CD4-positive, alpha-beta T cell (primary cell): Measurements from ENCODE around the gene SDK1. TPM values are rescaled to one million over a fixed set of nuclear protein-coding genes. Genes with fewer than 3 reads are reported as not detected.
A peak's percentile ranks its signal among the peaks of the same experiment; 100 is the strongest.
"Not testable (repeated sequence)": the region's sequence is repeated elsewhere in the genome, so short reads cannot be mapped to it uniquely, and the experiment has no call there.

Experiments used
- ATAC-seq: fragments of 200-7000 bp; cut with Tn5 transposase; one replicate; pipeline ENCODE4 v1.10.0; 2022; ENCODE audit warnings: mild to moderate bottlenecking; ENCODE audit not compliant: poor library complexity
- CTCF ChIA-PET: fragments of 350-600 bp; sonication (Branson Sonifier 250); formaldehyde crosslinking; loops from one replicate; lab custom pipeline; 2021; ENCODE audit warnings: antibody characterized with exemption, inconsistent platforms; lab: Charles Lee
- POLR2A ChIA-PET: fragments of 350-600 bp; sonication (Branson Sonifier 250); formaldehyde crosslinking; loops from one replicate; lab custom pipeline; 2021; ENCODE audit warnings: antibody characterized with exemption, inconsistent platforms; lab: Charles Lee
- DNase-seq, 14 experiments: peaks; one replicate each; pipeline ENCODE4 v3.0.0-alpha.2; 2013 to 2020; ENCODE audit warnings: mixed read lengths in 2 of 14
- H3K27ac ChIP-seq, 2 donors: one replicate each; pipeline versions ENCODE4 v1.5.1 to v1.7.0; 2013; ENCODE audit warnings: low read length in 2 of 2, low read depth in 1 of 2, mild to moderate bottlenecking in 1 of 2
- H3K27me3 ChIP-seq, 2 experiments: 1 replicate in 1 of 2; 2 replicates in 1 of 2; pipeline versions ENCODE4 v1.6.1 to v1.7.0; 2013; ENCODE audit warnings: low read length in 2 of 2, control low read depth in 1 of 2, mild to moderate bottlenecking in 1 of 2, moderate library complexity in 1 of 2; ENCODE audit not compliant: insufficient read depth in 2 of 2, control insufficient read depth in 1 of 2
- H3K36me3 ChIP-seq: one replicate; pipeline ENCODE4 v1.6.1; 2013; ENCODE audit warnings: low read length, control low read depth; ENCODE audit not compliant: insufficient read depth
- H3K4me1 ChIP-seq: one replicate; pipeline ENCODE4 v1.6.1; 2013; ENCODE audit warnings: low read length, control low read depth; ENCODE audit not compliant: insufficient read depth
- H3K4me3 ChIP-seq: one replicate; pipeline ENCODE4 v1.5.1; 2013; ENCODE audit warnings: mild to moderate bottlenecking, low read length, moderate library complexity
- H3K9me3 ChIP-seq, 2 experiments: 1 replicate in 1 of 2; 2 replicates in 1 of 2; pipeline versions ENCODE4 v1.6.1 to v1.7.0; 2013; ENCODE audit warnings: low read length in 2 of 2, mild to moderate bottlenecking in 2 of 2, control low read depth in 1 of 2, moderate library complexity in 1 of 2; ENCODE audit not compliant: control insufficient read depth in 1 of 2, insufficient read depth in 1 of 2
- H3K27ac Mint-ChIP-seq: one replicate; pipeline ENCODE4 v1.8.0; 2020; ENCODE audit warnings: mixed read lengths
- H3K27me3 Mint-ChIP-seq: one replicate; pipeline ENCODE4 v1.8.0; 2021; ENCODE audit warnings: mixed read lengths
- H3K36me3 Mint-ChIP-seq: one replicate; pipeline ENCODE4 v1.8.0; 2021; ENCODE audit warnings: low read depth, mixed read lengths
- H3K4me1 Mint-ChIP-seq: one replicate; pipeline ENCODE4 v1.8.0; 2021; ENCODE audit warnings: low read depth, mixed read lengths
- H3K4me3 Mint-ChIP-seq: one replicate; pipeline ENCODE4 v1.8.0; 2020; ENCODE audit warnings: mild to moderate bottlenecking, mixed read lengths
- H3K9me3 Mint-ChIP-seq: one replicate; pipeline ENCODE4 v1.8.0; 2020; ENCODE audit warnings: mixed read lengths
- CTCF ChIP-seq: fragments of 200-600 bp; IDR thresholded peaks from one replicate; pipeline ENCODE4 v1.8.0; 2022; ENCODE audit warnings: antibody characterized with exemption, mild to moderate bottlenecking
- intact Hi-C, 2 experiments: fragments of 100-400 bp; cut with DNase I in 1 of 2; cut with micrococcal nuclease in 1 of 2; formaldehyde crosslinking; loops; one replicate each; pipeline versions ENCODE4 v1.15.1 to v1.9.0; 2023 to 2025; cut with DNase I, micrococcal nuclease
- total RNA-seq, 174 experiments: library from RNA in 2 of 174; stranded (reverse) in 2 of 174; gene quantifications; one replicate each; pipeline ENCODE4 v1.2.3 and lab custom pipeline; 2021 to 2026

The SDK1 gene
- total RNA-seq, 2 experiments from 2014 or later: 1.1 to 1.3 TPM

GRCh38 chr7:3696113-3696512 lies 395.1 kb downstream of the SDK1 start:
- Mint-ChIP-seq H3K27me3 (no peaks in the 10 kb centered on the region), H3K4me3 (no peak overlapping the region), H3K27ac (no peak overlapping the region), H3K36me3 (no peaks in the 10 kb centered on the region), H3K9me3 (no peaks in the 10 kb centered on the region), H3K4me1 (peaks cover 13% of the 10 kb centered on the region)
- POLR2A ChIA-PET: no interaction called here
- ATAC-seq: no peak
- H3K4me1 ChIP-seq: no peaks in the 10 kb centered on the region
- DNase-seq: no peak
- H3K36me3 ChIP-seq: no peaks in the 10 kb centered on the region
- H3K9me3 ChIP-seq: no peaks in the 10 kb centered on the region
- no peak overlapping the region for H3K4me3 ChIP-seq
- H3K27ac ChIP-seq: no peak overlapping the region
- intact Hi-C loops: no loop called here
- no peak for TF ChIP-seq CTCF
- H3K27me3 ChIP-seq: peaks cover 0 to 1% of the 10 kb centered on the region in 2 experiments
- CTCF ChIA-PET: no interaction called here

- H3K4me1 Mint-ChIP-seq: peaks cover 13% of the 10 kb centered on the region
Measured at GRCh38 chr7:3697472-3697871, 396.4 kb downstream of the SDK1 start.

GRCh38 chr7:3705258-3705657 lies 404.2 kb downstream of the SDK1 start:
- H3K27me3 ChIP-seq: peaks cover 0 to 6% of the 10 kb centered on the region in 2 experiments
- intact Hi-C loops: no loop called here
- H3K27ac ChIP-seq: no peak overlapping the region
- no peaks in the 10 kb centered on the region for H3K9me3 ChIP-seq
- ChIA-PET POLR2A (no interaction called here), CTCF (no interaction called here)
- Mint-ChIP-seq H3K27me3 (no peaks in the 10 kb centered on the region), H3K4me1 (no peaks in the 10 kb centered on the region), H3K27ac (no peak overlapping the region), H3K4me3 (no peak overlapping the region), H3K36me3 (no peaks in the 10 kb centered on the region), H3K9me3 (no peaks in the 10 kb centered on the region)
- no peaks in the 10 kb centered on the region for H3K36me3 ChIP-seq
- no peak for TF ChIP-seq CTCF
- DNase-seq: no peak
- H3K4me1 ChIP-seq: no peaks in the 10 kb centered on the region
- no peak overlapping the region for H3K4me3 ChIP-seq
- no peak for ATAC-seq

More at GRCh38 chr7:3697472-3697871, 396.4 kb downstream of the SDK1 start:
- Histone ChIP-seq H3K36me3 (no peaks in the 10 kb centered on the region), H3K4me3 (no peak overlapping the region), H3K27me3 (peaks cover 0 to 6% of the 10 kb centered on the region in 2 experiments), H3K9me3 (no peaks in the 10 kb centered on the region), H3K27ac (no peak overlapping the region), H3K4me1 (no peaks in the 10 kb centered on the region)
- Mint-ChIP-seq H3K4me3 (no peak overlapping the region), H3K36me3 (no peaks in the 10 kb centered on the region), H3K27ac (peak overlapping the region; percentile 52), H3K27me3 (no peaks in the 10 kb centered on the region), H3K9me3 (no peaks in the 10 kb centered on the region)
- TF ChIP-seq CTCF: no peak
- intact Hi-C loops: no loop called here
- ATAC-seq: no peak
- DNase-seq: no peak
- ChIA-PET POLR2A (interaction anchor here (0.6 to 1.3 kb wide), 3 partner anchors 11 to 236 kb away, joined by 3 to 4 read pairs (median 3); no protein-coding TSS in a partner anchor), CTCF (no interaction called here)

GRCh38 chr7:3706091-3706490 lies 405.0 kb downstream of the SDK1 start:
- H3K27me3 Mint-ChIP-seq, H3K36me3 ChIP-seq, ATAC-seq, H3K4me3 Mint-ChIP-seq, H3K4me1 Mint-ChIP-seq, POLR2A ChIA-PET, intact Hi-C loops, DNase-seq, H3K9me3 Mint-ChIP-seq, H3K36me3 Mint-ChIP-seq, H3K27ac ChIP-seq, H3K9me3 ChIP-seq, H3K27me3 ChIP-seq, H3K27ac Mint-ChIP-seq, H3K4me1 ChIP-seq, H3K4me3 ChIP-seq, CTCF ChIA-PET: not testable (repeated sequence)
